VCaP (cell line): Measurements from ENCODE around the gene PTGIS.

ENCODE experiments used
- H3K27ac ChIP-seq: fragments of 450-650 bp; 2 replicates; pipeline ENCODE4 v1.5.1; 2017
- TF ChIP-seq, protein P1 (sequence below): fragments of 450-650 bp; conservative IDR thresholded peaks from 2 replicates; pipeline ENCODE4 v1.5.1; 2017; ENCODE audit warnings: mild to moderate bottlenecking, moderate library complexity

PTGIS gene

DNA sequence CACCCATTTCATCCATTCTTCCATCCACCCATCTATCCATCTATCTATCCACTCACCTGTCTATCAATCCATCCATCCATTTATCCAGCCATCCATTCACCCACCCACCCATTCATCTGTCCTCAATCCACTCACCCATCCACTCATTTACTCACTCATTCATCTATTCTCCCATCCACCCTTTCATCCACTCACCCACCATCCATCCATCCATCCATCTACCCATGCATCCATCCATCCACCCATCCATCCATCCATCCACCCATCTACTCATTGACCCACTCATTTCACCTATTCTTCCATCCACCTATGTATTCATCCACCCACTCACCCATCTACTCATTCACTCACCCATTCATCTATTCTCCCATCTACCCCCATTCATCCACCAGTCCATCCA lies 24.2 kb upstream of the PTGIS start:
- no peak overlapping the region for H3K27ac ChIP-seq
- TF ChIP-seq, protein P1, sequence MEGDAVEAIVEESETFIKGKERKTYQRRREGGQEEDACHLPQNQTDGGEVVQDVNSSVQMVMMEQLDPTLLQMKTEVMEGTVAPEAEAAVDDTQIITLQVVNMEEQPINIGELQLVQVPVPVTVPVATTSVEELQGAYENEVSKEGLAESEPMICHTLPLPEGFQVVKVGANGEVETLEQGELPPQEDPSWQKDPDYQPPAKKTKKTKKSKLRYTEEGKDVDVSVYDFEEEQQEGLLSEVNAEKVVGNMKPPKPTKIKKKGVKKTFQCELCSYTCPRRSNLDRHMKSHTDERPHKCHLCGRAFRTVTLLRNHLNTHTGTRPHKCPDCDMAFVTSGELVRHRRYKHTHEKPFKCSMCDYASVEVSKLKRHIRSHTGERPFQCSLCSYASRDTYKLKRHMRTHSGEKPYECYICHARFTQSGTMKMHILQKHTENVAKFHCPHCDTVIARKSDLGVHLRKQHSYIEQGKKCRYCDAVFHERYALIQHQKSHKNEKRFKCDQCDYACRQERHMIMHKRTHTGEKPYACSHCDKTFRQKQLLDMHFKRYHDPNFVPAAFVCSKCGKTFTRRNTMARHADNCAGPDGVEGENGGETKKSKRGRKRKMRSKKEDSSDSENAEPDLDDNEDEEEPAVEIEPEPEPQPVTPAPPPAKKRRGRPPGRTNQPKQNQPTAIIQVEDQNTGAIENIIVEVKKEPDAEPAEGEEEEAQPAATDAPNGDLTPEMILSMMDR, result no peak

DNA sequence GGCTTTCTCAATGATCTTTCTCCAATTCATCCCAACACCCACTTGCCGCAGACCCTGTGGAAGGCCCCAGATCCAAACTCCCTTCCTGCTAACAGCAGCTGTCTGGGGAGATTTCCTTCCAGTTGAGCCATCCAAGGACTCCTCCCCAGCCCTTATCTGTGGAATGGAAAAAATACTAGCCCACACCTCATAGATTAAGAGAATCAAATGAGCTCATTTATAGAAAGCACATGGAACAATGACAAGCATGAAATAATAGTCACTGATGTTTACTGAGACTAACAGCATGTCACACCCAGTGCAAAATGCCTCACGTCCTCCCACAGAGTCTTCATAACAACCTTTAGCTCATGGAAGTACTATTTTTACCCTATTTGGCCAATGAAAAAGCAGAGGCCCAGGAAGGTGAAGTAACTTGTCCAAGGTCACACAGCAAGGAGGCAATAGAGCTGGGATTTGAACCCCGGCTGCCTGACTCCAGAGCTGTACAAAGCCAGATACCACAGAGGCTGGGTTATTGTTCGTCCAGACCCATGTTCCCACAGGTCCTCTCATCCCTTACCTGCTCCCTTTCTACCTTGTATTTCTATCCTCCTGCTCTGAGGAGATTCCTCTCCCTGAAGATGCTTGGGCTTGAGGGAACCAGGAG lies 23.4 kb upstream of the PTGIS start:
- H3K27ac ChIP-seq, result no peak overlapping the region
- TF ChIP-seq, protein P1, result no peak

DNA sequence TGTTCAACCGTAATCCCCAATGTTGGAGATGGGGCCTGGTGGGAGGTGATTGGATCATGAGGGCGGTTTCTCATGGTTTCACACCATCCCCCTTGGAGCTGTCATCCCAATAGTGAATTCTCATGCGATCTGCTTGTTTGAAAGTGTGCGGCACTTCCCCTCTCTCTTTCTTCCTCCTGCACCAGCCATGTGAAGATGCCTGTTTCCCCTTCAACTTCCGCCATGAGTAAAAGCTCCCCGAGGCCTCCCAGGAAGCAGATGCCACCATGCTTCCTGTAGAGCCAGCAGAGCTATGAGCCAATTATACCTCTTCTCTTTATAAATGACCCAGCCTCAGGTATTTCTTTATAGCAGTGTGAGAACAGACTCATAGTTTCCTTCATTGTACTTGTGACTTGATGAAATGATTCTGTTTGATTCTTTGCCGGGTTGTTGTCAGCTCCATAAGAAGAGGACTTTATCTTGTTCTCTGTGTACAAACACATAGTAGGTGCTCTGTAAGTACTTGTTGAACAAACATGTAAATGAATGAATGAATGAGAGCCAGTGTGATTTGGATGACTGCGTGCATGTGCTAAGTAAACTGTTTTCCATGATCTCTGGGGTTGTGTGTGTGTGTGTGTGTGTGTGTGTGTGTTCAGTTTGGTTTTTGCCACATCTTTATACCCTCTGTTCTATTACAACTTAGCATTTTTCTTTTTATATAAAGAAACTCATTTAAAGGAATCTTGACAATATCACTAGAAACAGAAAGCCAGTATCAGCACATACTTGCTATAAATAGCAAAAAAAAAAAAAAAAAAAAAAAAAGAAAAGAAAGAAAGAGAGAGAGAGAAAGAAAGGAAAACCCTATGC lies 22.5 kb upstream of the PTGIS start:
- TF ChIP-seq, protein P1, result no peak
- H3K27ac ChIP-seq, result no peak overlapping the region

DNA sequence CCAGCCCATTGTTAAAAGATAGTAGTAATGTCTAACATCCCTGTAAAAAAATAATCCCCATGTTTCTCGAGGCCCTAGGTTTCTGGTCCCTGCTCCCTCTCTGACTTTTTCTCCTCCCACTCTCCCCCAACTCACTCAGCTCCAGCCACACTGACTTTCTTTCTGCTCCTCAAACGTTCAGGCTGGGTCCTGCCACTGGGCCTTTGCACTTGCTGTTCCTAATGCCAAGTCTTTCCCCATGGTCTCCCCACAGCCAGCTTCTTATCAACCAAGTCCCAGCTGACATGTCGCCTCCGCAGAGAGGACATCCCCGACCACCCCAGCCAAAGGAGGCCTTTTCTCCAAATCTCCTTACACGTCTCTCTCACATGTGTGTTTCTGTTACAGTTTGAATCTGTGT lies 21.8 kb upstream of the PTGIS start:
- TF ChIP-seq, protein P1, result no peak
- H3K27ac ChIP-seq, result no peak overlapping the region

DNA sequence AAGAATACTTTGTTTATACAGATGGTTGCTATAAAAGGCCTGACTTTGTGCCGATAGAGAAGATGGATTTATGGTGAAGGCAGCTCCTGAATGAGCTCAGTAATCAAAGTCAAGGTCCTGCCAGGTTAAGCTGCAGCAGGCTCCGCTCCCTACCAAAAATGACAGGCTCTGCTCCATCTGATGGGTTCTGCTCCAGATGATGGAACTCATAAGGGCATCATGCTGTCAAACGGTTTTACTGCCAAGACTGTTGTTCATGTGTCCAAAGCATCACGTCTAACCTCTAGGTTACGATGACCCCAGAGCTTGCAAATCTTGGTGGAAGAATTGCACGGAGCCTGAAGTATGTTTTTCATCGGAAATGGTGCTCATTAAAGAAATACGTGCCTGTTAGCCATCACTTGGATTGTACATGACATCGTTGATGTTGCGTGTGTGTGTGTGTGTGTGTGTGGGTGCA lies 19.2 kb upstream of the PTGIS start:
- TF ChIP-seq, protein P1, result no peak
- H3K27ac ChIP-seq, result no peak overlapping the region

DNA sequence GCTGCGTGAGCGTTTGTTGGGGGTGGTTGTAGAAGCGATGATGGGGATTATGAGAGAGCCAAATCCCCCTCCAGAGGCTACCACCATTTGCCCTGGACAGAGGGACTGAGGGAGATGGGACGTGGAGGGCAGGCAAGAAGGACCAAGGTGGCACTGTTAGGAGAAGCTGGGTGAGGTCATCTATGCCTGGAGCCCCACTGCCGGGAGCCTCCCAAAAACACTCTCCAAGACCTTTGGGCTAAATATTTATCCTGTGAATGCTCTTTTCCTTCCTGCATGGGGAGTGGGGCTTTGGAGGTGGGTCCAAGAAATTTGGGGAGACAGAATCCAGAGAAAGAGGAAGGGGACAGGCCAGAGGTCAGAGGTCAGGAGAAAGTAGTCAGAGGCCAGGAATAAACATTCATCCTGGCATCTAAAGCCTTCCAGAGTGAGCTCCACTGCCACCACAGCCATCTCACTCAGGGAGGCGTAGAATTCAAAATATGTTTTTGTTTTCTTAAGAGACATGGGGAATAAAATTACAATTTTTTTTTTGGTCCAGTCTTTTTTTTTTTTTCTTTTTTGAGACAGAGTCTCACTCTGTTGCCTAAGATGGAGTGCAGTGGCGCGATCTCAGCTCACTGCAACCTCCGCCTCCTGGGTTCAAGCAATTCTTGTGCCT lies 17.8 kb upstream of the PTGIS start:
- H3K27ac ChIP-seq, result no peak overlapping the region
- TF ChIP-seq, protein P1, result no peak
